ENCODE results near the gene PPM1E. TPM values are rescaled to one million over a fixed set of nuclear protein-coding genes. Genes with fewer than 3 reads are reported as not detected.

PPM1E gene
- total and polyA plus RNA-seq, 2 of the 8 experiments (the other 6 are each of a cell fraction or from before 2014, with no cell fraction given) = 5.0 to 10.4 TPM

GRCh38 chr17:58785097-58785496 is 29.4 kb downstream of the PPM1E start:
- 80% methylated on average over 1 of the region's 1 CpG; no CpG with 5 or more reads in 1 of the 2 experiments for WGBS, 2 experiments (ENCODE audit: extremely low coverage in 1 of 2, insufficient coverage in 1 of 2, insufficient read length in 1 of 2, insufficient replicate concordance in 2 of 2, low coverage in 1 of 2, low lambda C conversion rate in 2 of 2, missing lambda C conversion rate in 1 of 2)
- H3K9ac ChIP-seq (replicated peaks in 1 of 4; ENCODE audit: extremely low read depth in 1 of 4, low read depth in 3 of 4, low read length in 3 of 4) = no peak overlapping the region
- no peak overlapping the region for H2BK20ac ChIP-seq (ENCODE audit: low read length)
- no peak overlapping the region for H2AK5ac ChIP-seq (ENCODE audit: low read depth, low read length)
- no peak overlapping the region for H2BK120ac ChIP-seq (replicated peaks; ENCODE audit: low read depth, low read length)
- no peak overlapping the region for H3K4me2 ChIP-seq (ENCODE audit: insufficient read depth in 1 of 2, low read depth in 2 of 2, low read length in 2 of 2)
- no peaks in the 10 kb centered on the region for H3K36me3 ChIP-seq (ENCODE audit: control insufficient read depth in 2 of 4, insufficient read depth in 4 of 4, low read length in 3 of 4)
- no peak for DNase-seq (ENCODE audit: low read depth in 1 of 2, low spot score in 2 of 2)
- H3K4ac ChIP-seq (replicated peaks; ENCODE audit: insufficient read length, low read depth, low read length) = no peak overlapping the region
- H3K23ac ChIP-seq (ENCODE audit: insufficient read length) = no peak overlapping the region
- H3K4me1 ChIP-seq (replicated peaks in 1 of 4; ENCODE audit: control insufficient read depth in 3 of 4, insufficient read depth in 4 of 4, low read length in 3 of 4) = no peaks in the 10 kb centered on the region
- no peak for TF ChIP-seq KDM4A (IDR thresholded peaks at IDR 0.05; ENCODE audit: low read depth, low read length, severe bottlenecking)
- TF ChIP-seq CEBPB (IDR thresholded peaks at IDR 0.05; ENCODE audit: low read depth, low read length) = no peak
- TF ChIP-seq EGR1 (IDR thresholded peaks at IDR 0.05; ENCODE audit: borderline replicate concordance, low read depth, low read length) = no peak
- H3K18ac ChIP-seq (ENCODE audit: extremely low read depth, low read length) = no peak overlapping the region
- no peak overlapping the region for H3K27ac ChIP-seq (ENCODE audit: low read depth, low read length)
- H3K14ac ChIP-seq (ENCODE audit: insufficient read length) = no peak overlapping the region
- ChIA-PET CTCF (ENCODE audit: partially characterized antibody) (interaction anchor here (0.6 kb wide), 1 partner anchor 776 kb away, joined by 3 read pairs; no protein-coding TSS in a partner anchor), POLR2A (ENCODE audit: partially characterized antibody) (interaction anchor here (1.8 kb wide), 1 partner anchor 153 kb away, joined by 3 read pairs; no protein-coding TSS in a partner anchor)
- H3K27me3 ChIP-seq (replicated peaks in 1 of 4; ENCODE audit: control insufficient read depth in 3 of 4, extremely low read depth in 1 of 4, insufficient read depth in 3 of 4, low read length in 3 of 4) = no peaks in the 10 kb centered on the region
- H4K8ac ChIP-seq (ENCODE audit: extremely low read depth, insufficient read depth, low read length) = no peak overlapping the region
- no peak for FAIRE-seq
- no peak overlapping the region for H4K5ac ChIP-seq (ENCODE audit: insufficient read length, low read depth, low read length)
- H3K56ac ChIP-seq (replicated peaks; ENCODE audit: insufficient read length, low read depth, low read length) = no peak overlapping the region
- no peak overlapping the region for H3K4me3 ChIP-seq (ENCODE audit: extremely low read depth in 1 of 4, insufficient read depth in 2 of 4, low read depth in 3 of 4, low read length in 4 of 4)
- H4K20me1 ChIP-seq (replicated peaks in 1 of 2; ENCODE audit: control insufficient read depth in 1 of 2, insufficient read depth in 2 of 2, low read length in 2 of 2) = no peaks in the 10 kb centered on the region
- H2BK12ac ChIP-seq (ENCODE audit: low read depth, low read length) = no peak overlapping the region
- H3K79me1 ChIP-seq (ENCODE audit: low read depth, low read length) = no peaks in the 10 kb centered on the region
- no peak overlapping the region for H2BK15ac ChIP-seq (ENCODE audit: low read length)
- no peaks in the 10 kb centered on the region for H3K9me3 ChIP-seq (ENCODE audit: insufficient read depth in 2 of 2, low read depth in 1 of 2, low read length in 1 of 2)
- no peaks in the 10 kb centered on the region for H3K23me2 ChIP-seq (ENCODE audit: low read depth, low read length)
- H3K79me2 ChIP-seq (ENCODE audit: control insufficient read depth in 1 of 2, insufficient read depth in 2 of 2, low read length in 2 of 2) = no peaks in the 10 kb centered on the region
- no peak overlapping the region for H4K91ac ChIP-seq (replicated peaks; ENCODE audit: insufficient read length, low read length)
- no peak overlapping the region for H2BK5ac ChIP-seq (ENCODE audit: low read depth, low read length)
- no peak overlapping the region for H2AFZ ChIP-seq (ENCODE audit: low read length)

Data from H1 (cell line).